ENCODE data around the gene HMGN1. TPM values are rescaled to one million over a fixed set of nuclear protein-coding genes. Genes with fewer than 3 reads are reported as not detected.
"Not testable (repeated sequence)": the region's sequence is repeated elsewhere in the genome, so short reads cannot be mapped to it uniquely, and the experiment has no call there.

HMGN1 gene
- total RNA-seq, 2 donors from 2014 or later = 141 to 270 TPM

- intact Hi-C loops (cut with DNase I) = no loop called here
Observed at GRCh38 chr21:39377444-39378050, 28.7 kb upstream of the HMGN1 start.

GRCh38 chr21:39375446-39375845 lies 26.6 kb upstream of the HMGN1 start:
- TF ChIP-seq POLR2AphosphoS5 (IDR thresholded peaks at IDR 0.05) (no peak), POLR2A (IDR thresholded peaks at IDR 0.05) (no peak), CTCF (IDR thresholded peaks at IDR 0.05) (no peak)

More at GRCh38 chr21:39377444-39378050, 28.7 kb upstream of the HMGN1 start:
- Histone ChIP-seq H3K9me3 (no peaks in the 10 kb centered on the region), H3K27ac (no peak overlapping the region), H3K4me1 (replicated peaks) (no peaks in the 10 kb centered on the region), H3K36me3 (no peaks in the 10 kb centered on the region), H3K27me3 (replicated peaks; ENCODE audit: insufficient read depth) (no peaks in the 10 kb centered on the region), H3K4me3 (no peak overlapping the region)
- WGBS = 58% methylated on average over 7 of the region's 7 CpGs
- TF ChIP-seq POLR2AphosphoS5 (IDR thresholded peaks at IDR 0.05) = no peak
- TF ChIP-seq CTCF (IDR thresholded peaks at IDR 0.05) = no peak
- TF ChIP-seq POLR2A (IDR thresholded peaks at IDR 0.05) = no peak
- no peak for DNase-seq (ENCODE audit: low spot score)

GRCh38 chr21:39374046-39374445 lies 25.2 kb upstream of the HMGN1 start:
- no peaks in the 10 kb centered on the region for H3K9me3 ChIP-seq
- H3K36me3 ChIP-seq = no peaks in the 10 kb centered on the region
- H3K4me1 ChIP-seq (replicated peaks) = no peaks in the 10 kb centered on the region
- no peak overlapping the region for H3K27ac ChIP-seq
- WGBS = 58% methylated on average over 6 of the region's 6 CpGs
- H3K27me3 ChIP-seq (replicated peaks; ENCODE audit: insufficient read depth) = no peaks in the 10 kb centered on the region
- DNase-seq (ENCODE audit: low spot score) = no peak
- intact Hi-C loops (cut with DNase I) = no loop called here
- no peak overlapping the region for H3K4me3 ChIP-seq
- TF ChIP-seq CTCF (IDR thresholded peaks at IDR 0.05) (no peak), POLR2A (IDR thresholded peaks at IDR 0.05) (no peak)

More at GRCh38 chr21:39375446-39375845, 26.6 kb upstream of the HMGN1 start:
- intact Hi-C loops (cut with DNase I) = no loop called here
- 86% methylated on average over 2 of the region's 2 CpGs for WGBS
- H3K4me3 ChIP-seq = no peak overlapping the region
- H3K9me3 ChIP-seq = no peaks in the 10 kb centered on the region
- no peak for DNase-seq (ENCODE audit: low spot score)
- H3K4me1 ChIP-seq (replicated peaks) = no peaks in the 10 kb centered on the region
- H3K27me3 ChIP-seq (replicated peaks; ENCODE audit: insufficient read depth) = no peaks in the 10 kb centered on the region
- no peak overlapping the region for H3K27ac ChIP-seq
- no peaks in the 10 kb centered on the region for H3K36me3 ChIP-seq

- 7% methylated on average over 5 of the region's 5 CpGs for WGBS
- no peak overlapping the region for H3K27ac ChIP-seq
- no peak overlapping the region for H3K4me3 ChIP-seq
- no peaks in the 10 kb centered on the region for H3K27me3 ChIP-seq (replicated peaks; ENCODE audit: insufficient read depth)
- no peak for DNase-seq (ENCODE audit: low spot score)
- intact Hi-C loops (cut with DNase I) = no loop called here
- H3K36me3 ChIP-seq = no peaks in the 10 kb centered on the region
- no peak for TF ChIP-seq POLR2A (IDR thresholded peaks at IDR 0.05)
- no peak for TF ChIP-seq POLR2AphosphoS5 (IDR thresholded peaks at IDR 0.05)
- TF ChIP-seq CTCF (IDR thresholded peaks at IDR 0.05) = peak in 2 of 4 experiments; percentile 31 to 47
- no peaks in the 10 kb centered on the region for H3K4me1 ChIP-seq (replicated peaks)
- H3K9me3 ChIP-seq = no peaks in the 10 kb centered on the region
Observed at GRCh38 chr21:39373634-39374033, 24.7 kb upstream of the HMGN1 start.

- 80% methylated on average over 7 of the region's 7 CpGs for WGBS
- intact Hi-C loops (cut with DNase I); H3K27ac ChIP-seq: not testable (repeated sequence)
Observed at GRCh38 chr21:39369896-39370288, 21.0 kb upstream of the HMGN1 start.

More at GRCh38 chr21:39369896-39370288, 21.0 kb upstream of the HMGN1 start:
- not testable (repeated sequence) for H3K9me3 ChIP-seq; DNase-seq (ENCODE audit: low spot score); H3K4me3 ChIP-seq; H3K4me1 ChIP-seq (replicated peaks); H3K27me3 ChIP-seq (replicated peaks; ENCODE audit: insufficient read depth); H3K36me3 ChIP-seq

Data from prostate gland (tissue), 2 donors.